H1 (cell line): ENCODE measurements around the gene NDUFA12. TPM values are rescaled to one million over a fixed set of nuclear protein-coding genes. Genes with fewer than 3 reads are reported as not detected.

Experiments
- CTCF ChIA-PET: fragments of 300-600 bp; sonication (Branson Sonifier 250); formaldehyde crosslinking; loops from one replicate; lab custom pipeline; 2021; ENCODE audit not compliant: partially characterized antibody; lab: Charles Lee
- POLR2A ChIA-PET: fragments of 300-600 bp; sonication (Branson Sonifier 250); formaldehyde crosslinking; loops from one replicate; lab custom pipeline; 2021; ENCODE audit warnings: inconsistent platforms; ENCODE audit not compliant: partially characterized antibody; lab: Charles Lee
- DNase-seq, 2 experiments: peaks; one replicate each; pipeline versions ENCODE4 v3.0.0 to v3.0.0-alpha.2; 2010 to 2022; ENCODE audit warnings: low spot score in 2 of 2, low read depth in 1 of 2, mixed read lengths in 1 of 2
- FAIRE-seq: peaks from 2 replicates; lab custom pipeline; 2011; peaks lifted over from hg19 to GRCh38; lab: Jason Lieb, UNC
- H2AFZ ChIP-seq: 2 replicates; pipeline ENCODE4 v1.8.1; 2012; ENCODE audit warnings: low read length, inconsistent platforms
- H2AK5ac ChIP-seq: 2 replicates; pipeline ENCODE4 v1.6.1; 2013; ENCODE audit warnings: low read depth, low read length
- H2BK120ac ChIP-seq: replicated peaks from 2 replicates; pipeline ENCODE3; 2013; ENCODE audit warnings: low read depth, low read length, inconsistent platforms
- H2BK12ac ChIP-seq: 2 replicates; pipeline ENCODE4 v1.6.1; 2013; ENCODE audit warnings: low read depth, low read length
- H2BK15ac ChIP-seq: 2 replicates; pipeline ENCODE4 v1.6.1; 2013; ENCODE audit warnings: low read length
- H2BK20ac ChIP-seq: 2 replicates; pipeline ENCODE4 v1.6.1; 2013; ENCODE audit warnings: low read length
- H2BK5ac ChIP-seq: 2 replicates; pipeline ENCODE4 v1.6.1; 2013; ENCODE audit warnings: low read depth, low read length
- H3K14ac ChIP-seq: 2 replicates; pipeline ENCODE4 v1.6.1; 2013; ENCODE audit warnings: inconsistent platforms; ENCODE audit not compliant: insufficient read length
- H3K18ac ChIP-seq: 2 replicates; pipeline ENCODE4 v1.6.1; 2013; ENCODE audit warnings: low read length; ENCODE audit errors: extremely low read depth
- H3K23ac ChIP-seq: 2 replicates; pipeline ENCODE4 v1.6.1; 2013; ENCODE audit warnings: inconsistent platforms; ENCODE audit not compliant: insufficient read length
- H3K23me2 ChIP-seq: 2 replicates; pipeline ENCODE4 v1.6.1; 2013; ENCODE audit warnings: low read depth, low read length
- H3K27ac ChIP-seq: 2 replicates; pipeline ENCODE4 v1.6.1; 2011; ENCODE audit warnings: low read depth, low read length, inconsistent platforms
- H3K27me3 ChIP-seq, 4 experiments: replicated peaks in 1 of 4; 1 replicate in 1 of 4; 2 replicates in 3 of 4; pipeline versions ENCODE4 v1.6.1 to v1.8.1; 2011 to 2013; ENCODE audit warnings: low read length in 3 of 4, mild to moderate bottlenecking in 3 of 4, inconsistent platforms in 2 of 4, mixed read lengths in 2 of 4, moderate library complexity in 1 of 4; ENCODE audit not compliant: control insufficient read depth in 3 of 4, insufficient read depth in 3 of 4; ENCODE audit errors: extremely low read depth in 1 of 4
- H3K36me3 ChIP-seq, 4 experiments: 2 replicates each; pipeline versions ENCODE4 v1.6.1 to v1.8.1; 2011 to 2013; ENCODE audit warnings: mild to moderate bottlenecking in 4 of 4, low read length in 3 of 4, moderate library complexity in 2 of 4, control low read depth in 1 of 4, inconsistent platforms in 1 of 4; ENCODE audit not compliant: insufficient read depth in 4 of 4, control insufficient read depth in 2 of 4
- H3K4ac ChIP-seq: replicated peaks from 2 replicates; pipeline ENCODE3; 2013; ENCODE audit warnings: low read length, low read depth, mixed read lengths, inconsistent platforms; ENCODE audit not compliant: insufficient read length
- H3K4me1 ChIP-seq, 4 experiments: replicated peaks in 1 of 4; 1 replicate in 1 of 4; 2 replicates in 3 of 4; pipeline versions ENCODE4 v1.6.1 to v1.8.1; 2011 to 2013; ENCODE audit warnings: low read length in 3 of 4, inconsistent platforms in 2 of 4, mixed read lengths in 1 of 4; ENCODE audit not compliant: insufficient read depth in 4 of 4, control insufficient read depth in 3 of 4
- H3K4me2 ChIP-seq, 2 experiments: 2 replicates each; pipeline versions ENCODE4 v1.6.1 to v1.8.1; 2011 to 2013; ENCODE audit warnings: low read depth in 2 of 2, low read length in 2 of 2, control low read depth in 1 of 2, inconsistent platforms in 1 of 2, mild to moderate bottlenecking in 1 of 2; ENCODE audit not compliant: insufficient read depth in 1 of 2
- H3K4me3 ChIP-seq, 4 experiments: fragments of 200-600, 300-600 bp in 1 of 4; sonication (generic), shearing (Covaris generic), sonication (Bioruptor Twin) in 1 of 4; 2 replicates each; pipeline versions ENCODE4 v1.5.1 to v1.8.1; 2011 to 2016; ENCODE audit warnings: low read length in 4 of 4, low read depth in 3 of 4, control low read depth in 2 of 4, inconsistent platforms in 2 of 4, mild to moderate bottlenecking in 2 of 4, mixed read lengths in 1 of 4, moderate library complexity in 1 of 4; ENCODE audit not compliant: insufficient read depth in 2 of 4; ENCODE audit errors: extremely low read depth in 1 of 4
- H3K56ac ChIP-seq: replicated peaks from 2 replicates; pipeline ENCODE3; 2013; ENCODE audit warnings: low read depth, mild to moderate bottlenecking, mixed read lengths, low read length, inconsistent platforms; ENCODE audit not compliant: insufficient read length
- H3K79me1 ChIP-seq: 2 replicates; pipeline ENCODE4 v1.6.1; 2013; ENCODE audit warnings: low read depth, low read length, control low read depth
- H3K79me2 ChIP-seq, 2 experiments: 2 replicates each; pipeline versions ENCODE4 v1.6.1 to v1.8.1; 2012 to 2013; ENCODE audit warnings: low read length in 2 of 2, mild to moderate bottlenecking in 2 of 2, inconsistent platforms in 1 of 2; ENCODE audit not compliant: insufficient read depth in 2 of 2, control insufficient read depth in 1 of 2
- H3K9ac ChIP-seq, 4 experiments: replicated peaks in 1 of 4; 1 replicate in 1 of 4; 2 replicates in 3 of 4; pipeline versions ENCODE4 v1.6.1 to v1.8.1; 2011 to 2013; ENCODE audit warnings: low read depth in 3 of 4, low read length in 3 of 4, control low read depth in 2 of 4, mild to moderate bottlenecking in 2 of 4, moderate library complexity in 2 of 4, inconsistent platforms in 1 of 4; ENCODE audit errors: extremely low read depth in 1 of 4
- H3K9me3 ChIP-seq, 2 experiments: 2 replicates each; pipeline versions ENCODE4 v1.6.1 to v1.8.1; 2012 to 2013; ENCODE audit warnings: mild to moderate bottlenecking in 2 of 2, moderate library complexity in 2 of 2, control low read depth in 1 of 2, inconsistent platforms in 1 of 2, low read depth in 1 of 2, low read length in 1 of 2, mixed read lengths in 1 of 2; ENCODE audit not compliant: insufficient read depth in 2 of 2
- H4K20me1 ChIP-seq, 2 experiments: replicated peaks in 1 of 2; 2 replicates each; pipeline versions ENCODE3 to v1.8.1; 2011 to 2013; ENCODE audit warnings: inconsistent platforms in 2 of 2, low read length in 2 of 2, mild to moderate bottlenecking in 1 of 2; ENCODE audit not compliant: insufficient read depth in 2 of 2, control insufficient read depth in 1 of 2
- H4K5ac ChIP-seq: 2 replicates; pipeline ENCODE4 v1.6.1; 2013; ENCODE audit warnings: low read length, low read depth, mixed read lengths, inconsistent platforms; ENCODE audit not compliant: insufficient read length
- H4K8ac ChIP-seq: 2 replicates; pipeline ENCODE4 v1.8.0; 2013; ENCODE audit warnings: mild to moderate bottlenecking, moderate library complexity, low read length, inconsistent platforms; ENCODE audit not compliant: insufficient read depth; ENCODE audit errors: extremely low read depth
- H4K91ac ChIP-seq: replicated peaks from 2 replicates; pipeline ENCODE3; 2013; ENCODE audit warnings: low read length, mixed read lengths, inconsistent platforms; ENCODE audit not compliant: insufficient read length
- KDM5A ChIP-seq: fragments of 200-600 bp; IDR thresholded peaks from 2 replicates; pipeline ENCODE4 v1.7.1; 2012; ENCODE audit warnings: mild to moderate bottlenecking, low read length, inconsistent platforms, mixed read lengths
- SP1 ChIP-seq: IDR thresholded peaks from 2 replicates; pipeline ENCODE4 v1.6.1; 2011; ENCODE audit warnings: low read depth, low read length
- WGBS, 2 experiments: shearing (Covaris generic) in 1 of 2; methylation state at CpG; one replicate each; pipeline versions ENCODE4 v1.1.6 to v1.1.7; 2013 to 2015; ENCODE audit warnings: low lambda C conversion rate in 2 of 2, mixed read lengths in 2 of 2, inconsistent platforms in 1 of 2, low coverage in 1 of 2, missing lambda C conversion rate in 1 of 2; ENCODE audit not compliant: insufficient replicate concordance in 2 of 2, insufficient coverage in 1 of 2, insufficient read length in 1 of 2; ENCODE audit errors: extremely low coverage in 1 of 2, missing lambda C conversion rate in 1 of 2; 5-methylcytosine and 5-hydroxymethylcytosine counted together
- polyA plus RNA-seq, 7 experiments: library from polyadenylated mRNA; depleted of rRNA in 3 of 7; stranded (reverse) in 5 of 7; unstranded in 2 of 7; fragments of >200 nt in 5 of 7; fragments of 200-250 nt in 2 of 7; gene quantifications; 1 replicate in 5 of 7; 2 replicates in 1 of 7; 4 replicates in 1 of 7; pipeline versions ENCODE4 v1.2.1 to v1.2.3, GENCODE V29; 2011 to 2013; ENCODE audit warnings: missing spikeins in 2 of 7, mixed read lengths in 2 of 7
- total RNA-seq: library from RNA; stranded (reverse); fragmentation: NEBNext Ultra II Directional; extraction: Animal tissue kit (Norgen Biotek cat#: 25700); gene quantifications from 2 replicates; pipeline ENCODE4 v1.2.1, GENCODE V29; 2021

The NDUFA12 gene
- total and polyA plus RNA-seq, 2 of the 8 experiments (the other 6 are each of a cell fraction or from before 2014, with no cell fraction given): 98.1 to 157 TPM

DNA sequence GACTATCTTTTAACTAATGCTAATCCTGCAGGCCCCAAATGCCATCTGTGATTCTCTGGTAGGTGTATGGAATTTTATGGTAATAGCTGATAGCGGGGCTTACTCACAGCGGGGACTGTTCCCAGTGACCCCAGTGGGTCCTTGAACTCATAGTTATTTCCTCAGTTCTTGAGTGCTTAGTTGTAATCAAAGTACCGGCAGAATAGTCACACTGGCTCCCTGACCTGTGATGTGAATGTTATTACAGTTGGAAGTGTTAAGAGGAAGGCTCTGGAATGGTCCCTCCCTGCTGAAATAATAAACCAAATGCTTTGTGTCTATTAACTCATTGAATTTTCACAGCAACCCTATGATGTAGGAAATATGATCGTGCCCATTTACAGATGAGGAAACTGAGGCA lies 78.3 kb downstream of the NDUFA12 start:
- WGBS, 2 experiments: 91% methylated on average over 4 of the region's 4 CpGs; no CpG with 5 or more reads in 1 of the 2 experiments
- Histone ChIP-seq H4K8ac (no peak overlapping the region), H2AK5ac (no peak overlapping the region), H3K4me1 (peaks cover 2 to 10% (median 6%) of the 10 kb centered on the region in 4 experiments; a peak in 2 of 7 replicates), H3K27ac (no peak overlapping the region), H3K4me2 (no peak overlapping the region), H3K9me3 (no peaks in the 10 kb centered on the region), H4K5ac (no peak overlapping the region), H2BK5ac (no peak overlapping the region), H2AFZ (no peak overlapping the region), H3K14ac (no peak overlapping the region), H3K4me3 (no peak overlapping the region), H3K18ac (no peak overlapping the region), H2BK120ac (no peak overlapping the region), H4K20me1 (no peaks in the 10 kb centered on the region), H3K27me3 (no peaks in the 10 kb centered on the region), H2BK15ac (no peak overlapping the region), H3K23ac (no peak overlapping the region), H4K91ac (no peak overlapping the region), H3K23me2 (no peaks in the 10 kb centered on the region), H3K79me2 (no peaks in the 10 kb centered on the region), H3K56ac (no peak overlapping the region), H3K4ac (no peak overlapping the region), H3K9ac (no peak overlapping the region), H2BK12ac (no peak overlapping the region), H2BK20ac (no peak overlapping the region), H3K36me3 (no peaks in the 10 kb centered on the region), H3K79me1 (no peaks in the 10 kb centered on the region)
- TF ChIP-seq SP1 (no peak), KDM5A (no peak)
- ChIA-PET CTCF (interaction anchor here (1.3 to 1.4 kb wide), 2 partner anchors 12 to 15 kb away, joined by 4 read pairs; no protein-coding TSS in a partner anchor), POLR2A (no interaction called here)
- no peak for DNase-seq
- no peak for FAIRE-seq
